Measurements from ENCODE around the gene L1CAM. TPM values are rescaled to one million over a fixed set of nuclear protein-coding genes. Genes with fewer than 3 reads are reported as not detected.
A peak's percentile ranks its signal among the peaks of the same experiment; 100 is the strongest.

The L1CAM gene
- polyA plus RNA-seq, 1 of the 3 experiments (the other 2 are of a cell fraction), result 1.9 TPM

DNA sequence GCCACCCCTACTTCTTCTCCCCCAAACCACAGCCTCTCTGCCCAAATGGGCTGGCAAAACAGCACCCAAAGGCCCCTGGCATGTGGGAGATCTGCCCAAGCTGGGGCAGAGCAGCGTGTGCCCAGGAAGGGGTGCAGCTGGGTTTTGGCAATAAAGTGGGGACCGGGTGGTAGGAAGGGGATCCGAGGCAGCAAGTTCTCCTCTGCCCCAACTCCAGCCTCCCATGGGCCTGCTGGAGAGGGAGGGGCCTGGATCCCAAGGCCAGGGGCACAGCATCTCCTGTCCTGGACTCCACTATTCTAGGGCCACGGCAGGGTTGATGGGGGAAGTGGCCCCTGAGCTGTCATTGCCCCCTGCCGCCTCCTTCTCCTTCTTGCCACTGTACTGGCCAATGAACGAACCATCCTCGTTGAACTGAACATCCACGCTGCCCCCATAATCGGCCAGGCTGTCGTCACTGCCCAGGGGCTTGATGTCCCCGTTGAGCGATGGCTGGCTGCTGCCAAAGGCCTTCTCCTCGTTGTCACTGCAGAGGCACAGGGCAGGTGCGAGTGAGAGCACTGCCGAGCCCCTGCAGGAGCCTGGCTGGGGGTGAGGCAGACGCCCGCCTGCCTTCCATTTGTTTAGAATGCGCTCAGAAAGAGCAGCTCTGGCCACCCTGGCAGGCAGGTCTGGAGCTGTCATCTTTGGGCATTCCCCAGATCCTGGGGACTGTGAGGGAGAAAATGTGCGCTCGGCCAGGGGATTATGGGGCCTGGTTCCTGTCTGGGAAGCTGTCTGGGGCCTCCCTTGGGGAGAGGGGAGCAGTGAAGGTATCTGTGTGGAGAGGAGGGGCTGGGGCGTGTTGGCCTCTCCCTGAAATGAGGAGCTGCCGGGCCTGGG lies 23.4 kb downstream of the L1CAM start:
- no peaks in the 10 kb centered on the region for H3K9me3 ChIP-seq
- H3K4me3 ChIP-seq (ENCODE audit: low read depth in 2 of 2, low read length in 1 of 2), result no peak overlapping the region
- no peaks in the 10 kb centered on the region for H3K4me1 ChIP-seq (ENCODE audit: control insufficient read depth in 1 of 2, insufficient read depth in 2 of 2, low read depth in 1 of 2, low read length in 1 of 2)
- H3K4me2 ChIP-seq, result no peak overlapping the region
- peak; percentile 26 for DNase-seq
- no peaks in the 10 kb centered on the region for H3K36me3 ChIP-seq (replicated peaks in 1 of 2; ENCODE audit: control insufficient read depth in 1 of 2, insufficient read depth in 2 of 2, low read length in 1 of 2)
- ChIA-PET CTCF (interaction anchor here (0.8 to 1.2 kb wide), 2 partner anchors 11 to 90 kb away, joined by 3 to 4 read pairs; no protein-coding TSS in a partner anchor), POLR2A (no interaction called here)
- H3K9me2 ChIP-seq, result no peaks in the 10 kb centered on the region
- H3K79me2 ChIP-seq (ENCODE audit: insufficient read depth), result no peaks in the 10 kb centered on the region
- no peaks in the 10 kb centered on the region for H3F3A ChIP-seq (replicated peaks; ENCODE audit: insufficient read depth)
- WGBS (ENCODE audit: low lambda C conversion rate), result 66% methylated on average over 17 of the region's 22 CpGs
- H3K27me3 ChIP-seq (ENCODE audit: insufficient read depth), result peaks cover 20% of the 10 kb centered on the region
- H3K27ac ChIP-seq (ENCODE audit: low read depth in 2 of 2, low read length in 1 of 2), result no peak overlapping the region
- TF ChIP-seq TEAD4 (IDR thresholded peaks at IDR 0.05; ENCODE audit: borderline replicate concordance, insufficient read depth) (no peak), NFIC (IDR thresholded peaks at IDR 0.05; ENCODE audit: borderline replicate concordance) (no peak), GABPA (IDR thresholded peaks at IDR 0.05; ENCODE audit: low read depth) (no peak), FOXM1 (IDR thresholded peaks at IDR 0.05; ENCODE audit: low read depth) (no peak), SIN3A (IDR thresholded peaks at IDR 0.05; ENCODE audit: borderline replicate concordance, low read depth, low read length) (no peak)
- TF ChIP-seq, protein P1, sequence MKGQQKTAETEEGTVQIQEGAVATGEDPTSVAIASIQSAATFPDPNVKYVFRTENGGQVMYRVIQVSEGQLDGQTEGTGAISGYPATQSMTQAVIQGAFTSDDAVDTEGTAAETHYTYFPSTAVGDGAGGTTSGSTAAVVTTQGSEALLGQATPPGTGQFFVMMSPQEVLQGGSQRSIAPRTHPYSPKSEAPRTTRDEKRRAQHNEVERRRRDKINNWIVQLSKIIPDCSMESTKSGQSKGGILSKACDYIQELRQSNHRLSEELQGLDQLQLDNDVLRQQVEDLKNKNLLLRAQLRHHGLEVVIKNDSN (IDR thresholded peaks at IDR 0.05; ENCODE audit: borderline replicate concordance, low read depth), result no peak
- TF ChIP-seq, protein P2, sequence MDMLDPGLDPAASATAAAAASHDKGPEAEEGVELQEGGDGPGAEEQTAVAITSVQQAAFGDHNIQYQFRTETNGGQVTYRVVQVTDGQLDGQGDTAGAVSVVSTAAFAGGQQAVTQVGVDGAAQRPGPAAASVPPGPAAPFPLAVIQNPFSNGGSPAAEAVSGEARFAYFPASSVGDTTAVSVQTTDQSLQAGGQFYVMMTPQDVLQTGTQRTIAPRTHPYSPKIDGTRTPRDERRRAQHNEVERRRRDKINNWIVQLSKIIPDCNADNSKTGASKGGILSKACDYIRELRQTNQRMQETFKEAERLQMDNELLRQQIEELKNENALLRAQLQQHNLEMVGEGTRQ (IDR thresholded peaks at IDR 0.05; ENCODE audit: borderline replicate concordance, low read depth, low read length), result no peak
- no peak overlapping the region for H2AFZ ChIP-seq (ENCODE audit: low read depth)
- no peak overlapping the region for H3K9ac ChIP-seq
- no peaks in the 10 kb centered on the region for H4K20me1 ChIP-seq (ENCODE audit: insufficient read depth)

DNA sequence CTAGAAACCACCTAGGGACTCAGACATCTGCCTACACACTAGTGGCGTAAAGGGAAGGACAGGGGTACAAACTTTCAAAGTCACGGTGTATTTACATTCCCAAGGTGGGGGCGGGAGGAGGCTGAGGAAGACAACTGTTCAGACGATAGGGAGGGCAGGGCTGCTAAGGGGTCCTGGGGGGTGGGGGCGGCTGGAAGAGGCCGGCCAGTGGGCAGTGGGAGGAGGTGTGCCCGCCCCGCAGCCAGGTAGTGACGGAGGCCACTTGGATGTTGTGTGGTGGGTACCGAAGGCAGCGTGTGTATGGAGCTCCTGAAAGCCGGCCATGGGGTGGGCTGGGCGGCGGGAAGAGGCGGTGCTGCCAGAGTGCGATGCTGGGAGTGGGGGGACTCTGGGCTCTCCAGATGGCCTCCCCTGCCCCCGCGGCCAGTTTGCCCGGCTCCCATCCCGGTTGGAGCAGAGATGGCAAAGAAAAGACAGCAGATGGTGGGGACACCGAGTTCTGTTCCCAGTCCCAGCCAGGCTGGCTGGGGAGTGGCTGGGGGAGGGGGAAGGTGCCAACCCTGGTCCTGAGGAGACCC lies 24.2 kb downstream of the L1CAM start:
- H3F3A ChIP-seq (replicated peaks; ENCODE audit: insufficient read depth), result no peaks in the 10 kb centered on the region
- ChIA-PET POLR2A (no interaction called here), CTCF (interaction anchor here (0.8 kb wide), 1 partner anchor 12 kb away, joined by 3 read pairs; no protein-coding TSS in a partner anchor)
- H3K4me2 ChIP-seq, result no peak overlapping the region
- H3K79me2 ChIP-seq (ENCODE audit: insufficient read depth), result no peaks in the 10 kb centered on the region
- H2AFZ ChIP-seq (ENCODE audit: low read depth), result no peak overlapping the region
- H3K4me1 ChIP-seq (ENCODE audit: control insufficient read depth in 1 of 2, insufficient read depth in 2 of 2, low read depth in 1 of 2, low read length in 1 of 2), result no peaks in the 10 kb centered on the region
- no peak overlapping the region for H3K27ac ChIP-seq (ENCODE audit: low read depth in 2 of 2, low read length in 1 of 2)
- no peak overlapping the region; a peak in 1 of 4 replicates for H3K4me3 ChIP-seq (ENCODE audit: low read depth in 2 of 2, low read length in 1 of 2)
- no peak overlapping the region for H3K9ac ChIP-seq
- peaks cover 22% of the 10 kb centered on the region for H3K27me3 ChIP-seq (ENCODE audit: insufficient read depth)
- H3K9me2 ChIP-seq, result no peaks in the 10 kb centered on the region
- WGBS (ENCODE audit: low lambda C conversion rate), result 73% methylated on average over 12 of the region's 21 CpGs
- H4K20me1 ChIP-seq (ENCODE audit: insufficient read depth), result no peaks in the 10 kb centered on the region
- H3K9me3 ChIP-seq, result no peaks in the 10 kb centered on the region
- H3K36me3 ChIP-seq (replicated peaks in 1 of 2; ENCODE audit: control insufficient read depth in 1 of 2, insufficient read depth in 2 of 2, low read length in 1 of 2), result no peaks in the 10 kb centered on the region
- DNase-seq, result peak; percentile 15
- no peak for TF ChIP-seq GATA2 (CRISPR knock-in tag; IDR thresholded peaks at IDR 0.05)
- TF ChIP-seq RAD21 (IDR thresholded peaks at IDR 0.05; ENCODE audit: low read length), result no peak
- TF ChIP-seq RXRA (IDR thresholded peaks at IDR 0.05; ENCODE audit: borderline replicate concordance, low read depth), result no peak
- TF ChIP-seq, protein P3, sequence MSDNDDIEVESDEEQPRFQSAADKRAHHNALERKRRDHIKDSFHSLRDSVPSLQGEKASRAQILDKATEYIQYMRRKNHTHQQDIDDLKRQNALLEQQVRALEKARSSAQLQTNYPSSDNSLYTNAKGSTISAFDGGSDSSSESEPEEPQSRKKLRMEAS (IDR thresholded peaks at IDR 0.05; ENCODE audit: low read depth), result no peak
- TF ChIP-seq, protein P4, sequence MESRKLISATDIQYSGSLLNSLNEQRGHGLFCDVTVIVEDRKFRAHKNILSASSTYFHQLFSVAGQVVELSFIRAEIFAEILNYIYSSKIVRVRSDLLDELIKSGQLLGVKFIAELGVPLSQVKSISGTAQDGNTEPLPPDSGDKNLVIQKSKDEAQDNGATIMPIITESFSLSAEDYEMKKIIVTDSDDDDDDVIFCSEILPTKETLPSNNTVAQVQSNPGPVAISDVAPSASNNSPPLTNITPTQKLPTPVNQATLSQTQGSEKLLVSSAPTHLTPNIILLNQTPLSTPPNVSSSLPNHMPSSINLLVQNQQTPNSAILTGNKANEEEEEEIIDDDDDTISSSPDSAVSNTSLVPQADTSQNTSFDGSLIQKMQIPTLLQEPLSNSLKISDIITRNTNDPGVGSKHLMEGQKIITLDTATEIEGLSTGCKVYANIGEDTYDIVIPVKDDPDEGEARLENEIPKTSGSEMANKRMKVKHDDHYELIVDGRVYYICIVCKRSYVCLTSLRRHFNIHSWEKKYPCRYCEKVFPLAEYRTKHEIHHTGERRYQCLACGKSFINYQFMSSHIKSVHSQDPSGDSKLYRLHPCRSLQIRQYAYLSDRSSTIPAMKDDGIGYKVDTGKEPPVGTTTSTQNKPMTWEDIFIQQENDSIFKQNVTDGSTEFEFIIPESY (IDR thresholded peaks at IDR 0.05; ENCODE audit: borderline replicate concordance, low read depth), result no peak
- TF ChIP-seq SMC3 (IDR thresholded peaks at IDR 0.05; ENCODE audit: low read depth, low read length), result no peak
- no peak for TF ChIP-seq EZH2phosphoT487 (IDR thresholded peaks at IDR 0.05; ENCODE audit: borderline replicate concordance, low read depth)
- TF ChIP-seq, protein P2 (IDR thresholded peaks at IDR 0.05; ENCODE audit: borderline replicate concordance, low read depth, low read length), result no peak
- no peak for TF ChIP-seq NFIC (IDR thresholded peaks at IDR 0.05; ENCODE audit: borderline replicate concordance)
- TF ChIP-seq TEAD4 (IDR thresholded peaks at IDR 0.05; ENCODE audit: borderline replicate concordance, insufficient read depth), result no peak
- TF ChIP-seq, protein P5, sequence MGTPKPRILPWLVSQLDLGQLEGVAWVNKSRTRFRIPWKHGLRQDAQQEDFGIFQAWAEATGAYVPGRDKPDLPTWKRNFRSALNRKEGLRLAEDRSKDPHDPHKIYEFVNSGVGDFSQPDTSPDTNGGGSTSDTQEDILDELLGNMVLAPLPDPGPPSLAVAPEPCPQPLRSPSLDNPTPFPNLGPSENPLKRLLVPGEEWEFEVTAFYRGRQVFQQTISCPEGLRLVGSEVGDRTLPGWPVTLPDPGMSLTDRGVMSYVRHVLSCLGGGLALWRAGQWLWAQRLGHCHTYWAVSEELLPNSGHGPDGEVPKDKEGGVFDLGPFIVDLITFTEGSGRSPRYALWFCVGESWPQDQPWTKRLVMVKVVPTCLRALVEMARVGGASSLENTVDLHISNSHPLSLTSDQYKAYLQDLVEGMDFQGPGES (IDR thresholded peaks at IDR 0.05; ENCODE audit: low read depth, low read length), result no peak
- TF ChIP-seq POLR2AphosphoS5 (IDR thresholded peaks at IDR 0.05; ENCODE audit: low read depth, low read length), result no peak
- TF ChIP-seq MEF2A (IDR thresholded peaks at IDR 0.05; ENCODE audit: borderline replicate concordance, low read depth), result no peak
- no peak for TF ChIP-seq JUND (IDR thresholded peaks at IDR 0.05)
- no peak for TF ChIP-seq TAF1 (IDR thresholded peaks at IDR 0.05; ENCODE audit: borderline replicate concordance, low read depth, low read length)

Measured in SK-N-SH (cell line).